Spleen (tissue), 11 donors: ENCODE results near the gene TEDC1. TPM values are rescaled to one million over a fixed set of nuclear protein-coding genes. Genes with fewer than 3 reads are reported as not detected.

Source experiments
- DNase-seq: peaks from one replicate; pipeline ENCODE4 v3.0.0-alpha.2; 2020
- H3K27ac ChIP-seq, 8 donors: fragments of 200-600 bp; sonication (generic) in 7 of 8; 1 replicate in 4 of 8; 2 replicates in 4 of 8; pipeline versions ENCODE4 v1.5.0 to v1.8.0; 2016 to 2021; ENCODE audit warnings: inconsistent platforms in 4 of 8, mild to moderate bottlenecking in 4 of 8, moderate library complexity in 1 of 8
- H3K27me3 ChIP-seq, 7 donors: fragments of 200-600 bp; sonication (generic) in 6 of 7; replicated peaks in 1 of 7; 1 replicate in 4 of 7; 2 replicates in 3 of 7; pipeline versions ENCODE4 v1.5.0 to v1.8.0; 2016 to 2021; ENCODE audit warnings: inconsistent platforms in 3 of 7, mild to moderate bottlenecking in 1 of 7
- H3K36me3 ChIP-seq, 6 donors: fragments of 200-600 bp; sonication (generic) in 5 of 6; 1 replicate in 4 of 6; 2 replicates in 2 of 6; pipeline versions ENCODE4 v1.5.0 to v1.8.0; 2016 to 2021; ENCODE audit warnings: inconsistent platforms in 2 of 6
- H3K4me1 ChIP-seq, 6 donors: fragments of 200-600 bp; sonication (generic) in 5 of 6; 1 replicate in 3 of 6; 2 replicates in 3 of 6; pipeline versions ENCODE4 v1.5.0 to v1.8.0; 2016 to 2021; ENCODE audit warnings: inconsistent platforms in 3 of 6
- H3K4me3 ChIP-seq, 8 donors: fragments of 200-600 bp; sonication (generic) in 7 of 8; 1 replicate in 4 of 8; 2 replicates in 4 of 8; pipeline versions ENCODE4 v1.5.0 to v1.8.0; 2016 to 2021; ENCODE audit warnings: inconsistent platforms in 4 of 8, mild to moderate bottlenecking in 4 of 8, moderate library complexity in 2 of 8
- H3K9me3 ChIP-seq, 8 donors: fragments of 200-600 bp; sonication (generic) in 7 of 8; 1 replicate in 4 of 8; 2 replicates in 4 of 8; pipeline versions ENCODE4 v1.5.0 to v1.8.0; 2016 to 2021; ENCODE audit warnings: inconsistent platforms in 4 of 8
- POLR2A ChIP-seq, 3 donors: fragments of 450-650 bp; IDR thresholded peaks; one replicate each; pipeline ENCODE4 v1.5.1; 2017; ENCODE audit warnings: antibody characterized with exemption in 3 of 3, mild to moderate bottlenecking in 1 of 3
- POLR2AphosphoS5 ChIP-seq, 3 donors: sonication (generic); formaldehyde crosslinking; IDR thresholded peaks; one replicate each; pipeline ENCODE4 v1.5.1; 2017; ENCODE audit warnings: antibody characterized with exemption in 3 of 3
- WGBS, 5 donors: extraction: QIAGEN DNeasy Blood & Tissue Kit in 3 of 5; methylation state at CpG; one replicate each; pipeline versions ENCODE4 v1.1.5 to v1.1.7; 2013 to 2018; 5-methylcytosine and 5-hydroxymethylcytosine counted together
- intact Hi-C: fragments of 100-400 bp; cut with DNase I; formaldehyde crosslinking; loops from one replicate; pipeline ENCODE4 v1.15.0; 2023; ENCODE audit warnings: low total_unique reads
- polyA plus RNA-seq, 3 donors: library from polyadenylated mRNA; stranded (reverse); fragments of 200-250 nt; gene quantifications; one replicate each; pipeline ENCODE4 v1.2.1, GENCODE V29; 2013
- total RNA-seq, 7 donors: library from RNA; depleted of rRNA in 3 of 7; stranded (reverse); fragments of >200 nt in 3 of 7; fragmentation: NEBNext Ultra II Directional in 4 of 7; extraction: Animal tissue kit (Norgen Biotek cat#: 25700) in 4 of 7; gene quantifications; one replicate each; pipeline versions ENCODE4 v1.1.0 to v1.2.1, GENCODE V29; 2016 to 2021
- TF ChIP-seq, protein P1 (sequence below), 11 experiments: fragments of 200-600 bp in 7 of 11; fragments of 450-650 bp in 4 of 11; sonication (generic) in 4 of 11; IDR thresholded peaks in 8 of 11; conservative IDR thresholded peaks in 3 of 11; 1 replicate in 7 of 11; 2 replicates in 4 of 11; pipeline versions ENCODE4 v1.4.0 to v1.8.0; 2016 to 2021; ENCODE audit warnings: antibody characterized with exemption in 11 of 11, inconsistent platforms in 4 of 11, mild to moderate bottlenecking in 1 of 11
- donor health status: healthy with polysubstance abuse.
- donor health status: DM: no; HTN: no; CAD: no; lungs with moderate emphysema.
- donor health status: DM: no; HTN: no; CAD: no.
- donor health status: Bipolar disorder and iron deficiency.
- donor health status: healthy.
- donor health status: DM: no; HTN: no; CAD: no.
- donor health status: DM: yes; HTN: yes; CAD: no.

The TEDC1 gene
- total and polyA plus RNA-seq, 10 donors: 5.3 to 31.5 (median 12.3) TPM

GRCh38 chr14:105447651-105448640 lies 43.1 kb upstream of the TEDC1 start:
- H3K9me3 ChIP-seq: no peaks in the 10 kb centered on the region
- intact Hi-C loops: no loop called here
- no peak overlapping the region for H3K4me3 ChIP-seq
- H3K27ac ChIP-seq: peak overlapping the region in 2 of 8 donors; percentile 14 to 16
- no peak for TF ChIP-seq POLR2A (IDR thresholded peaks at IDR 0.05)
- TF ChIP-seq POLR2AphosphoS5 (IDR thresholded peaks at IDR 0.05): no peak
- TF ChIP-seq, protein P1, sequence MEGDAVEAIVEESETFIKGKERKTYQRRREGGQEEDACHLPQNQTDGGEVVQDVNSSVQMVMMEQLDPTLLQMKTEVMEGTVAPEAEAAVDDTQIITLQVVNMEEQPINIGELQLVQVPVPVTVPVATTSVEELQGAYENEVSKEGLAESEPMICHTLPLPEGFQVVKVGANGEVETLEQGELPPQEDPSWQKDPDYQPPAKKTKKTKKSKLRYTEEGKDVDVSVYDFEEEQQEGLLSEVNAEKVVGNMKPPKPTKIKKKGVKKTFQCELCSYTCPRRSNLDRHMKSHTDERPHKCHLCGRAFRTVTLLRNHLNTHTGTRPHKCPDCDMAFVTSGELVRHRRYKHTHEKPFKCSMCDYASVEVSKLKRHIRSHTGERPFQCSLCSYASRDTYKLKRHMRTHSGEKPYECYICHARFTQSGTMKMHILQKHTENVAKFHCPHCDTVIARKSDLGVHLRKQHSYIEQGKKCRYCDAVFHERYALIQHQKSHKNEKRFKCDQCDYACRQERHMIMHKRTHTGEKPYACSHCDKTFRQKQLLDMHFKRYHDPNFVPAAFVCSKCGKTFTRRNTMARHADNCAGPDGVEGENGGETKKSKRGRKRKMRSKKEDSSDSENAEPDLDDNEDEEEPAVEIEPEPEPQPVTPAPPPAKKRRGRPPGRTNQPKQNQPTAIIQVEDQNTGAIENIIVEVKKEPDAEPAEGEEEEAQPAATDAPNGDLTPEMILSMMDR (IDR thresholded peaks at IDR 0.05 in 8 of 11, conservative IDR thresholded peaks at IDR 0.05 in 3 of 11): no peak
- peaks cover 0 to 69% (median 27%) of the 10 kb centered on the region in 6 donors for H3K36me3 ChIP-seq
- H3K27me3 ChIP-seq: no peaks in the 10 kb centered on the region
- WGBS, 5 donors: 88 to 95% (median 90%) methylated on average over 18 to 31 of the region's 31 CpGs
- no peak for DNase-seq
- H3K4me1 ChIP-seq: peaks cover 4 to 19% (median 12%) of the 10 kb centered on the region in 6 donors

GRCh38 chr14:105448706-105449111 lies 42.3 kb upstream of the TEDC1 start:
- WGBS, 5 donors: 37 to 66% (median 52%) methylated on average over 7 to 16 of the region's 16 CpGs; no CpG with 5 or more reads in 1 of the 5 donors
- TF ChIP-seq, protein P1 (IDR thresholded peaks at IDR 0.05 in 8 of 11, conservative IDR thresholded peaks at IDR 0.05 in 3 of 11): peak; percentile 50 to 97 (median 90)
- TF ChIP-seq POLR2AphosphoS5 (IDR thresholded peaks at IDR 0.05) (peak; percentile 51 to 76 (median 66)), POLR2A (IDR thresholded peaks at IDR 0.05) (no peak)
- Histone ChIP-seq H3K4me3 (no peak overlapping the region), H3K9me3 (no peaks in the 10 kb centered on the region), H3K36me3 (peaks cover 0 to 71% (median 32%) of the 10 kb centered on the region in 6 donors), H3K27me3 (no peaks in the 10 kb centered on the region), H3K4me1 (peaks cover 4 to 19% (median 12%) of the 10 kb centered on the region in 6 donors), H3K27ac (peak overlapping the region in 2 of 8 donors; percentile 14 to 16)
- peak; percentile 90 for DNase-seq
- intact Hi-C loops: no loop called here

DNA sequence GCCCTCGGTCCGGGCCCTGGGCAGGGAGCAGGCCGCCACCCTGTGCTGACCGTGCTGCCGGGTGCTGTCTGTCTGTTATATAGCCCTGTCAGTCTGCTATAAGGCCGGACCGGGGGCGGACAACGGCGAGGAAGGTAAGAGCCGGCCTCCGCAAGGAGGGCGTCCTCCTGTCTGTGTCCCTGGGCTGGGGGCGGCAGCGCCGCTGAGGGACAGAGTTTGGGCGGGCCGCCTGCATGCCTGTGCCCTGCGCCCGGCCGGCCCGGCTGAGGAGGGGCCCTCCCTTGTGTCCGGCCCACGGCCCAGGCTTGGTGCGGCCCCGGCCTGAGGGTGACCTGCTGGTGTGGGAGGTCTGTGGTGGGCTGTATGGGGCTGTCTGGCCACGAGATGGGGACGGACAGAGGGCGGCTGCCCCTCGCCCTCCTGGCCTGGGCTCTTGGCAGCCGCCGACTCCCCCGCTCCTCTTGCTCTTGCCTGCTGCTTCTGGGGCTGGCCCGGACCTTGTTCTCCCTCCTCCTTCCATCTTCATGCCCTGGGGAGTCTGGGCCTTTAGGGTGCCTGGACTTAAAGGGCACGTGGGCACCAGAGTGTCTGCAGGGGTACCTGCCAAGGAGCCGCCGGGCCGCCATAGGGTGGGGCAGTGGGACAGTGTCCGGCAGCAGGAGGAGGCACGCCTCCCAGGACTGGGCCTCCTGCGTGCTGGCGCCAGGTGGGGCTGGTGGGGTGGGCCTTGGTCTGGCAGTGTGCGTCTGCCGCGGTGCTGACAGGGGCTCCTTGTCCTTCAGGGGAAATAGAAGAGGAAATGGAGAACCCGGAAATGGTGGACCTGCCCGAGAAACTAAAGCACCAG lies 41.5 kb upstream of the TEDC1 start:
- peaks cover 0 to 79% (median 40%) of the 10 kb centered on the region in 6 donors for H3K36me3 ChIP-seq
- no peak overlapping the region for H3K27ac ChIP-seq
- DNase-seq: no peak
- intact Hi-C loops: no loop called here
- no peaks in the 10 kb centered on the region for H3K9me3 ChIP-seq
- no peaks in the 10 kb centered on the region for H3K27me3 ChIP-seq
- WGBS, 5 donors: 85 to 92% (median 92%) methylated on average over 20 to 47 of the region's 47 CpGs
- H3K4me1 ChIP-seq: peaks cover 4 to 19% (median 12%) of the 10 kb centered on the region in 6 donors
- H3K4me3 ChIP-seq: no peak overlapping the region
- no peak for TF ChIP-seq POLR2A (IDR thresholded peaks at IDR 0.05)
- TF ChIP-seq POLR2AphosphoS5 (IDR thresholded peaks at IDR 0.05): no peak
- TF ChIP-seq, protein P1 (IDR thresholded peaks at IDR 0.05 in 8 of 11, conservative IDR thresholded peaks at IDR 0.05 in 3 of 11): no peak
